Measurements from ENCODE around the gene NSG1. TPM values are rescaled to one million over a fixed set of nuclear protein-coding genes. Genes with fewer than 3 reads are reported as not detected.

NSG1 gene
- total and polyA plus RNA-seq, 9 of the 15 experiments (the other 6 are each of a cell fraction or from before 2014, with no cell fraction given): not detected

DNA sequence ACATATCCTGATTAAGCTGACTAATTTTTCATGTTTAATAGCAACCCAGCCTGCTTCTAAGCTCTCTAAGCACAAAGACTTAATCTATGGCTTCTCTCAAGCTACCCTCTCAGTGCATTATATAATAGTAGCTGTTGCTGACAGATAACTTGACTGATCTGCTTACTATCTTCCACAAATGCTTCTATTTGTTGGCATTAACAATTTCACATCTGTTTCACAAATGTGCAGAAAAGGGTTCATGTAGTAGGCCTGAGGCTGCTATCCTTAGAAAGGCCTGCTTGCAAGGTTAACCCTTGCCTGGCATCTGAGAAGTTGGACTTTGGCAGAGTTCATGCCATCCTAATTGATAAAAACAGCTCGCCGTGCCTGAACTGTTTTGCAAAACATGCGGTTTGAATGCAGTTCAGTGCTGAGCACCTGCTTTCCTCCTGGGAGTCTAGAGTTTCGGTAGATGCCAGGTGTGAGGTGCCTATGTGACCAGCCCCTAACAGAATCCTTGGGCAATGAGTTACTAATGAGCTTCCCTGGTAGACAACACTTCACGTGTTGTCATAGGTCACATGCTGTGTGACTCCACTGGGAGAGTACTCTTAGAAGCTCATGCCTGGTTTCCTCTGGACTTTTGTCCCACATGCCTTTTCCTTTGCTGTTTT, 68.4 kb downstream of the NSG1 start:
- ChIA-PET CTCF (ENCODE audit: low intra/inter-chr PET ratio) (no interaction called here), POLR2A (interaction anchor here (0.6 kb wide), 2 partner anchors 27 to 146 kb away, joined by 3 read pairs; no protein-coding TSS in a partner anchor)
- Histone ChIP-seq H2AFZ (ENCODE audit: low read depth, low read length) (no peak overlapping the region), H3K79me2 (ENCODE audit: control insufficient read depth, insufficient read depth, low read length) (no peaks in the 10 kb centered on the region), H3K9me1 (ENCODE audit: control insufficient read depth, insufficient read depth, low read length) (no peaks in the 10 kb centered on the region), H3K27me3 (ENCODE audit: control insufficient read depth in 2 of 2, insufficient read depth in 2 of 2, low read length in 2 of 2) (no peaks in the 10 kb centered on the region), H3K27ac (ENCODE audit: extremely low read depth, low read depth, low read length) (no peak overlapping the region), H3K9me3 (replicated peaks; ENCODE audit: control insufficient read depth, insufficient read depth, low read depth, low read length) (no peaks in the 10 kb centered on the region), H3K4me2 (ENCODE audit: insufficient read depth, low read length) (no peak overlapping the region), H3K36me3 (ENCODE audit: control insufficient read depth, insufficient read depth, low read length) (peaks cover 35% of the 10 kb centered on the region), H3K9ac (ENCODE audit: insufficient read depth in 1 of 2, low read depth in 2 of 2, low read length in 2 of 2) (no peak overlapping the region), H4K20me1 (replicated peaks; ENCODE audit: control insufficient read depth, insufficient read depth, low read length) (no peaks in the 10 kb centered on the region), H3K4me3 (no peak overlapping the region), H3K4me1 (replicated peaks in 1 of 2; ENCODE audit: control insufficient read depth in 2 of 2, insufficient read depth in 2 of 2, low read length in 2 of 2) (no peaks in the 10 kb centered on the region)
- in situ Hi-C loops (cut with MboI): no loop called here
- BruUV-seq (replicated peaks): no TSS peak
- TF ChIP-seq, protein P1, sequence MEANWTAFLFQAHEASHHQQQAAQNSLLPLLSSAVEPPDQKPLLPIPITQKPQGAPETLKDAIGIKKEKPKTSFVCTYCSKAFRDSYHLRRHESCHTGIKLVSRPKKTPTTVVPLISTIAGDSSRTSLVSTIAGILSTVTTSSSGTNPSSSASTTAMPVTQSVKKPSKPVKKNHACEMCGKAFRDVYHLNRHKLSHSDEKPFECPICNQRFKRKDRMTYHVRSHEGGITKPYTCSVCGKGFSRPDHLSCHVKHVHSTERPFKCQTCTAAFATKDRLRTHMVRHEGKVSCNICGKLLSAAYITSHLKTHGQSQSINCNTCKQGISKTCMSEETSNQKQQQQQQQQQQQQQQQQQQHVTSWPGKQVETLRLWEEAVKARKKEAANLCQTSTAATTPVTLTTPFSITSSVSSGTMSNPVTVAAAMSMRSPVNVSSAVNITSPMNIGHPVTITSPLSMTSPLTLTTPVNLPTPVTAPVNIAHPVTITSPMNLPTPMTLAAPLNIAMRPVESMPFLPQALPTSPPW (CRISPR knock-in tag; IDR thresholded peaks at IDR 0.05): no peak
- TF ChIP-seq KLF13 (tag; IDR thresholded peaks at IDR 0.05; ENCODE audit: borderline replicate concordance, low read depth) (no peak), IRF2 (CRISPR knock-in tag; IDR thresholded peaks at IDR 0.05) (no peak), RBM34 (IDR thresholded peaks at IDR 0.05; ENCODE audit: borderline replicate concordance, insufficient read depth, low read length) (no peak), ZNF324 (CRISPR knock-in tag; IDR thresholded peaks at IDR 0.05) (no peak), POLR3A (IDR thresholded peaks at IDR 0.05; ENCODE audit: borderline replicate concordance, extremely low read depth, insufficient read depth, insufficient read length) (no peak), BACH1 (tag; IDR thresholded peaks at IDR 0.05) (no peak), ZNF57 (CRISPR knock-in tag; IDR thresholded peaks at IDR 0.05) (no peak)
- TF ChIP-seq, protein P2, sequence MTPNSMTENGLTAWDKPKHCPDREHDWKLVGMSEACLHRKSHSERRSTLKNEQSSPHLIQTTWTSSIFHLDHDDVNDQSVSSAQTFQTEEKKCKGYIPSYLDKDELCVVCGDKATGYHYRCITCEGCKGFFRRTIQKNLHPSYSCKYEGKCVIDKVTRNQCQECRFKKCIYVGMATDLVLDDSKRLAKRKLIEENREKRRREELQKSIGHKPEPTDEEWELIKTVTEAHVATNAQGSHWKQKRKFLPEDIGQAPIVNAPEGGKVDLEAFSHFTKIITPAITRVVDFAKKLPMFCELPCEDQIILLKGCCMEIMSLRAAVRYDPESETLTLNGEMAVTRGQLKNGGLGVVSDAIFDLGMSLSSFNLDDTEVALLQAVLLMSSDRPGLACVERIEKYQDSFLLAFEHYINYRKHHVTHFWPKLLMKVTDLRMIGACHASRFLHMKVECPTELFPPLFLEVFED (CRISPR knock-in tag; conservative IDR thresholded peaks at IDR 0.05): no peak
- intact Hi-C loops (cut with micrococcal nuclease): no loop called here
- no peak for DNase-seq (ENCODE audit: extremely low read depth in 1 of 4, low spot score in 3 of 4)
- 91% methylated on average over 5 of the region's 5 CpGs for WGBS (ENCODE audit: insufficient coverage, low coverage, missing lambda C conversion rate)
- no peak for FAIRE-seq
- ATAC-seq: no peak
